Endothelial cell of umbilical vein (primary cell): Measurements from ENCODE around the gene PDE8B. TPM values are rescaled to one million over a fixed set of nuclear protein-coding genes. Genes with fewer than 3 reads are reported as not detected.
"Not testable (repeated sequence)": the region's sequence is repeated elsewhere in the genome, so short reads cannot be mapped to it uniquely, and the experiment has no call there.

Experiments used
- BruUV-seq: library from RNA; stranded (reverse); fragments of 400-500 nt; replicated peaks from 2 replicates; lab custom pipeline; 2021; lab: Mats Ljungman, UMichigan
- CTCF ChIA-PET: fragments of 300-600, 350-600 bp; sonication (Branson Sonifier 250); formaldehyde crosslinking; loops from one replicate; lab custom pipeline; 2021; ENCODE audit warnings: antibody characterized with exemption, inconsistent platforms; lab: Charles Lee
- POLR2A ChIA-PET: fragments of 300-600, 350-600 bp; sonication (Branson Sonifier 250); formaldehyde crosslinking; loops from one replicate; lab custom pipeline; 2021; ENCODE audit warnings: antibody characterized with exemption, inconsistent platforms; lab: Charles Lee
- DNase-seq: peaks from one replicate; pipeline ENCODE4 v3.0.0-alpha.2; 2011; ENCODE audit warnings: low read depth, low spot score
- FAIRE-seq: peaks from 2 replicates; lab custom pipeline; 2011; peaks lifted over from hg19 to GRCh38; lab: Jason Lieb, UNC
- H2AFZ ChIP-seq: 2 replicates; pipeline ENCODE4 v1.6.0; 2012; ENCODE audit warnings: low read depth, low read length, control low read depth, inconsistent platforms
- H3K27ac ChIP-seq: 2 replicates; pipeline ENCODE4 v1.5.1; 2011; ENCODE audit warnings: low read depth, mild to moderate bottlenecking, control low read depth, low read length, moderate library complexity; ENCODE audit not compliant: insufficient read depth
- H3K27me3 ChIP-seq, 2 experiments: 2 replicates each; pipeline versions ENCODE4 v1.6.0 to v1.6.1; 2011; ENCODE audit warnings: low read length in 2 of 2, mixed read lengths in 1 of 2; ENCODE audit not compliant: control insufficient read depth in 2 of 2, insufficient read depth in 2 of 2
- H3K36me3 ChIP-seq, 2 experiments: 2 replicates in 1 of 2; 3 replicates in 1 of 2; pipeline ENCODE4 v1.5.1; 2011; ENCODE audit warnings: low read length in 2 of 2, mild to moderate bottlenecking in 1 of 2, moderate library complexity in 1 of 2; ENCODE audit not compliant: control insufficient read depth in 2 of 2, insufficient read depth in 2 of 2; ENCODE audit errors: extremely low read depth in 1 of 2
- H3K4me1 ChIP-seq: 3 replicates; pipeline ENCODE4 v1.5.1; 2011; ENCODE audit warnings: mild to moderate bottlenecking, low read length; ENCODE audit not compliant: control insufficient read depth, insufficient read depth; ENCODE audit errors: extremely low read depth
- H3K4me2 ChIP-seq: 2 replicates; pipeline ENCODE4 v1.6.1; 2011; ENCODE audit warnings: low read length, control low read depth, mixed read lengths; ENCODE audit not compliant: insufficient read depth
- H3K4me3 ChIP-seq, 3 experiments: fragments of 200-600 bp in 1 of 3; sonication (generic), shearing (Covaris generic) in 1 of 3; replicated peaks in 1 of 3; 2 replicates each; pipeline ENCODE4 v1.5.1; 2011 to 2016; ENCODE audit warnings: control low read depth in 3 of 3, low read length in 3 of 3, mild to moderate bottlenecking in 2 of 3, inconsistent platforms in 1 of 3, low read depth in 1 of 3, moderate library complexity in 1 of 3; ENCODE audit not compliant: insufficient read depth in 1 of 3
- H3K79me2 ChIP-seq: 2 replicates; pipeline ENCODE4 v1.6.0; 2012; ENCODE audit warnings: low read length, inconsistent platforms; ENCODE audit not compliant: control insufficient read depth, insufficient read depth
- H3K9ac ChIP-seq: replicated peaks from 2 replicates; pipeline ENCODE3; 2011; ENCODE audit warnings: low read length, control low read depth; ENCODE audit not compliant: insufficient read depth; ENCODE audit errors: extremely low read depth
- H3K9me1 ChIP-seq: replicated peaks from 3 replicates; pipeline ENCODE4 v1.6.0; 2011; ENCODE audit warnings: mild to moderate bottlenecking, low read length; ENCODE audit not compliant: control insufficient read depth, insufficient read depth; ENCODE audit errors: extremely low read depth
- H3K9me3 ChIP-seq: replicated peaks from 2 replicates; pipeline ENCODE4 v1.5.1; 2012; ENCODE audit warnings: low read length, inconsistent platforms; ENCODE audit not compliant: control insufficient read depth, insufficient read depth
- H4K20me1 ChIP-seq: replicated peaks from 2 replicates; pipeline ENCODE3; 2011; ENCODE audit warnings: mild to moderate bottlenecking, low read length; ENCODE audit not compliant: control insufficient read depth, insufficient read depth; ENCODE audit errors: extremely low read depth
- GATA2 ChIP-seq: IDR thresholded peaks from 2 replicates; pipeline ENCODE4 v1.7.0; 2011; ENCODE audit warnings: low read depth, mild to moderate bottlenecking, moderate library complexity, mixed read lengths, low read length; ENCODE audit not compliant: insufficient read length, insufficient read depth
- JUN ChIP-seq: IDR thresholded peaks from 2 replicates; pipeline ENCODE4 v1.6.1; 2011; ENCODE audit warnings: borderline replicate concordance, low read depth; ENCODE audit not compliant: insufficient read length, insufficient read depth
- POLR2AphosphoS5 ChIP-seq: IDR thresholded peaks from 2 replicates; pipeline ENCODE4 v1.6.1; 2012; ENCODE audit warnings: low read depth, mild to moderate bottlenecking, control low read depth, low read length, moderate library complexity; ENCODE audit not compliant: insufficient read depth
- dilution Hi-C: fragments of 300-500 bp; cut with MboI; formaldehyde crosslinking; loops from one replicate; pipeline ENCODE4 v1.15.0; 2019; ENCODE audit warnings: low sequenced_read_pairs; ENCODE audit not compliant: extremely low pct_ligation_motif_present
- intact Hi-C: fragments of 100-400 bp; cut with micrococcal nuclease; formaldehyde crosslinking; loops from one replicate; pipeline ENCODE4 v1.10.0; 2022
- polyA plus RNA-seq, 4 experiments: library from polyadenylated mRNA; depleted of rRNA in 3 of 4; stranded (reverse) in 3 of 4; unstranded in 1 of 4; fragments of >200 nt; gene quantifications; 2 replicates each; pipeline versions ENCODE4 v1.2.1 to v1.2.3, GENCODE V29; 2011 to 2012; ENCODE audit warnings: missing spikeins in 1 of 4
- total RNA-seq: library from RNA; stranded (reverse); gene quantifications from 2 replicates; pipeline ENCODE4 v1.2.3, GENCODE V29; 2021
- TF ChIP-seq, protein P1 (sequence below), 2 donors: IDR thresholded peaks; 1 replicate in 1 of 2; 2 replicates in 1 of 2; pipeline ENCODE4 v1.5.1; 2011; ENCODE audit warnings: low read length in 2 of 2, mild to moderate bottlenecking in 2 of 2, moderate library complexity in 2 of 2, control low read depth in 1 of 2, inconsistent platforms in 1 of 2, low read depth in 1 of 2; ENCODE audit not compliant: insufficient read depth in 1 of 2; ENCODE audit errors: extremely low read depth in 1 of 2

The PDE8B gene
- total and polyA plus RNA-seq, 2 donors (not counting 3 experiments of a cell fraction or from before 2014, with no cell fraction given) = not detected

DNA sequence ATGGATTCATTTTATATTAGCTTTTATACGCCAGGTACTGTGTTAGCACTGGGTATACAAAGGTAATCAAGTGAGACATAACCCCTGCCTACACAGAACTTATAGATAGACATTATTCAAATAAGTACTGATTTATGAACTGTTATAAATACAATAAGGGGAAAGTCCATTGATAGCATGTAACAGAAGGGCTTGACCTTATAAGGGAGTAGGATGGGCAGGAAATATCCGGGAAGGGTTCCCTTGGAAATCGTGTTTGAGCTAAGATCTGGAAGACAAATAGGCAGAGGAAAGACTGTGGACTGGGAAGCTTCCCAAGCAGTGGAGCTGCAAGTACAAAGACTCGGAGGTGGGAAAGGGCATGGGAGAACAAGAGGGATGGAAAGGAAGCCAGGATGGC, 170.2 kb downstream of the PDE8B start:
- POLR2A ChIA-PET = no interaction called here

DNA sequence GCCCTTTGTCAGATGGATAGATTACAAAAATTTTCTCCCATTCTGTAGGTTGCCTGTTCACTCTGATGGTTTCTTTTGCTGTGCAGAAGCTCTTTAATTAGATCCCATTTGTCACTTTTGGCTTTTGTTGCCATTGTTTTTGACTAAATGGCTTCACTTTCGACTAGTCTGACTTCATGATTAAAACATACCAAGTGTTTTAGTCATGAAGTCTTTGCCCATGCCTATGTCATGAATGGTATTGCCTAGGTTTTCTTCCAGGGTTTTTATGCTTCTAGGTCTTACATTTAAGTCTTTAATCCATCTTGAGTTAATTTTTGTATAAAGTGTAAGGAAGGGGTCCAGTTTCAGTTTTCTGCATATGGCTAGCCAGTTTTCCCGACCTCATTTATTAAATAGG, 172.9 kb downstream of the PDE8B start:
- H3K9me1 ChIP-seq, BruUV-seq, DNase-seq, H3K27me3 ChIP-seq, H3K4me2 ChIP-seq, H3K79me2 ChIP-seq, intact Hi-C loops, H3K4me3 ChIP-seq, POLR2A ChIA-PET, H3K4me1 ChIP-seq, H3K9me3 ChIP-seq, H3K27ac ChIP-seq, CTCF ChIA-PET, H3K9ac ChIP-seq, H4K20me1 ChIP-seq, FAIRE-seq, dilution Hi-C loops, H2AFZ ChIP-seq, H3K36me3 ChIP-seq: not testable (repeated sequence)

More for the DNA sequence above, 170.2 kb downstream of the PDE8B start:
- Histone ChIP-seq H3K9me1 (no peaks in the 10 kb centered on the region), H3K4me3 (no peak overlapping the region), H3K36me3 (no peaks in the 10 kb centered on the region), H3K4me1 (no peaks in the 10 kb centered on the region), H3K27me3 (no peaks in the 10 kb centered on the region), H3K27ac (no peak overlapping the region), H4K20me1 (no peaks in the 10 kb centered on the region), H3K9me3 (no peaks in the 10 kb centered on the region), H2AFZ (no peak overlapping the region), H3K79me2 (no peaks in the 10 kb centered on the region), H3K4me2 (no peak overlapping the region), H3K9ac (no peak overlapping the region)
- dilution Hi-C loops (no loop called here), intact Hi-C loops (no loop called here)
- CTCF ChIA-PET = no interaction called here
- TF ChIP-seq, protein P1, sequence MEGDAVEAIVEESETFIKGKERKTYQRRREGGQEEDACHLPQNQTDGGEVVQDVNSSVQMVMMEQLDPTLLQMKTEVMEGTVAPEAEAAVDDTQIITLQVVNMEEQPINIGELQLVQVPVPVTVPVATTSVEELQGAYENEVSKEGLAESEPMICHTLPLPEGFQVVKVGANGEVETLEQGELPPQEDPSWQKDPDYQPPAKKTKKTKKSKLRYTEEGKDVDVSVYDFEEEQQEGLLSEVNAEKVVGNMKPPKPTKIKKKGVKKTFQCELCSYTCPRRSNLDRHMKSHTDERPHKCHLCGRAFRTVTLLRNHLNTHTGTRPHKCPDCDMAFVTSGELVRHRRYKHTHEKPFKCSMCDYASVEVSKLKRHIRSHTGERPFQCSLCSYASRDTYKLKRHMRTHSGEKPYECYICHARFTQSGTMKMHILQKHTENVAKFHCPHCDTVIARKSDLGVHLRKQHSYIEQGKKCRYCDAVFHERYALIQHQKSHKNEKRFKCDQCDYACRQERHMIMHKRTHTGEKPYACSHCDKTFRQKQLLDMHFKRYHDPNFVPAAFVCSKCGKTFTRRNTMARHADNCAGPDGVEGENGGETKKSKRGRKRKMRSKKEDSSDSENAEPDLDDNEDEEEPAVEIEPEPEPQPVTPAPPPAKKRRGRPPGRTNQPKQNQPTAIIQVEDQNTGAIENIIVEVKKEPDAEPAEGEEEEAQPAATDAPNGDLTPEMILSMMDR (IDR thresholded peaks at IDR 0.05; ENCODE audit: extremely low read depth in 1 of 2, insufficient read depth in 1 of 2, low read depth in 1 of 2, low read length in 2 of 2) = no peak
- no peak for TF ChIP-seq GATA2
- TF ChIP-seq JUN = no peak
- no peak for TF ChIP-seq POLR2AphosphoS5
- FAIRE-seq (no peak), DNase-seq (no peak)
- BruUV-seq = no TSS peak

DNA sequence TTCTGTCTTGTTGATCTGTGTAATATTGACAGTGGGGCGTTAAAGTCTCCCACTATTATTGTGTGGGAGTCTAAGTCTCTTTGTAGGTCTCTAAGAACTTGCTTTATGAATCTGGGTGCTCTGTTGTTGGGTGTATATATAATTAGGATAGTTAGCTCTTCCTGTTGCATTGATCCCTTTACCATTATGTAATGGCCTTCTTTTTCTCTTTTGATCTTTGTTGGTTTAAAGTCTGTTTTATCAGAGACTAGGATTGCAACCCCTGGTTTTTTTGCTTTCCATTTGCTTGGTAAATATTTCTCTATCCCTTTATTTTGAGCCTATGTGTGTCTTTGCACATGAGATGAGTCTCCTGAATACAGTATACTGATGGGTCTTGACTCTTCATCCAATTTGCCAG, 175.9 kb downstream of the PDE8B start:
- BruUV-seq = not testable (repeated sequence)

More for the DNA sequence above, 175.9 kb downstream of the PDE8B start:
- H3K9ac ChIP-seq, H3K4me3 ChIP-seq, H4K20me1 ChIP-seq, POLR2A ChIA-PET, DNase-seq, H3K36me3 ChIP-seq, H2AFZ ChIP-seq, CTCF ChIA-PET, H3K79me2 ChIP-seq, H3K9me3 ChIP-seq, H3K4me2 ChIP-seq, H3K27ac ChIP-seq, H3K9me1 ChIP-seq, intact Hi-C loops, FAIRE-seq, dilution Hi-C loops, H3K4me1 ChIP-seq, H3K27me3 ChIP-seq: not testable (repeated sequence)
